ENCODE data around the gene KRTAP4-2. TPM values are rescaled to one million over a fixed set of nuclear protein-coding genes. Genes with fewer than 3 reads are reported as not detected.
"Not testable (repeated sequence)": the region's sequence is repeated elsewhere in the genome, so short reads cannot be mapped to it uniquely, and the experiment has no call there.

The KRTAP4-2 gene
- total RNA-seq (2014; rRNA removed; shearing (Covaris generic); ENCODE audit: low replicate concordance): not detected in 2 replicates

DNA sequence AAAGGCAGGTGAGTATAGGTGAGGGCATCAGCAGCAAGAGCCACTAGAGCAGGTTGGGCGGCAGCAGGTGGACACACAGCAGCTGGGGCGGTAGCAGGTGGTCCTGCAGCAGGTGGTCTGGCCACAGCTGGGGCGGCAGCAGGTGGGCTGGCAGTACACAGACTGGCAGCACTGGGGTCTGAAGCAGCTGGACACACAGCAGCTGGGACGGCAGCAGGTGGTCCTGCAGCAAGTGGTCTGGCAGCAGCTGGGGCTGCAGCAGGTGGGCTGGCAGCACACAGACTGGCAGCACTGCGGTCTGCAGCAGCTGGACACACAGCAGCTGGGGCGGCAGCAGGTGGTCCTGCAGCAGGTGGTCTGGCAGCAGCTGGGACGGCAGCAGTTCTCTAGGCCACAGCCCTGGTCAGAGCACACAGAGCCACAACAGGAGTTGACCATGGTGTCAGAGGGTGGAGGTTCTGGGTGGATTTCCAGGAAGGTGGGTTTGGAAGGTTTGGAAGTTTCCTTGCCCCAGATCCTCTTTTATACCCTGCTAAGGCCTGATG lies at the start of gene KRTAP4-2:
KRTAP4-2 (minus strand) TSS at position 495 of the 545 bp plus-strand sequence; CDS start at position 438, 57 bp downstream.
- no peaks in the 10 kb centered on the region for H4K20me1 ChIP-seq (ENCODE audit: insufficient read depth, low read depth, low read length)
- no peaks in the 10 kb centered on the region for H3K27me3 ChIP-seq (ENCODE audit: low read length)
- H3K36me3 ChIP-seq (ENCODE audit: insufficient read depth, low read length): no peaks in the 10 kb centered on the region
- H3K9me3 ChIP-seq (ENCODE audit: low read length): no peaks in the 10 kb centered on the region
- peaks cover 19% of the 10 kb centered on the region for H3K4me1 ChIP-seq (ENCODE audit: low read length)
- no peak within 1 kb of the TSS for H3K27ac ChIP-seq (ENCODE audit: low read length)
- no peak within 1 kb of the TSS for H3K4me2 ChIP-seq (ENCODE audit: low read depth, low read length, poor library complexity, severe bottlenecking)
- no peak within 1 kb of the TSS for H3K9ac ChIP-seq (ENCODE audit: low read length)
- DNase-seq: no peak
- H3K9me2 ChIP-seq (replicated peaks; ENCODE audit: insufficient read depth, low read length): no peaks in the 10 kb centered on the region
- no peaks in the 10 kb centered on the region for H3K79me2 ChIP-seq (ENCODE audit: low read length)
- no peak within 1 kb of the TSS for H2AFZ ChIP-seq (ENCODE audit: low read length)
- no peak within 1 kb of the TSS for H3K4me3 ChIP-seq (ENCODE audit: low read length)

DNA sequence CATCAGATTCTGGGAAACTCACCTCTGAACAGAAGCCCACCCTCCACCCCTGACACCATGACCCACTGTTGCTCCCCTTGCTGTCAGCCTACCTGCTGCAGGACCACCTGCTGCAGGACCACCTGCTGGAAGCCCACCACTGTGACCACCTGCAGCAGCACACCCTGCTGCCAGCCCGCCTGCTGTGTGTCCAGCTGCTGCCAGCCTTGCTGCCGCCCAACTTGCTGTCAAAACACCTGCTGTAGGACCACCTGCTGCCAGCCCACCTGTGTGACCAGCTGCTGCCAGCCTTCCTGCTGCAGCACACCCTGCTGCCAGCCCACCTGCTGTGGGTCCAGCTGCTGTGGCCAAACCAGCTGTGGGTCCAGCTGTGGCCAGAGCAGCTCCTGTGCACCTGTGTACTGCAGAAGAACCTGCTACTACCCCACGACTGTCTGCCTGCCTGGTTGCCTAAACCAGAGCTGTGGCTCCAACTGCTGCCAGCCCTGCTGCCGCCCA lies 48.6 kb upstream of the KRTAP4-2 start, which contains the start of gene KRTAP9-2:
KRTAP9-2 (plus strand) TSS at position 51 of the 498 bp plus-strand sequence; CDS start at position 58, 7 bp downstream.
- H4K20me1 ChIP-seq (ENCODE audit: insufficient read depth, low read depth, low read length); H3K79me2 ChIP-seq (ENCODE audit: low read length); H3K27ac ChIP-seq (ENCODE audit: low read length); DNase-seq; H3K9ac ChIP-seq (ENCODE audit: low read length); H2AFZ ChIP-seq (ENCODE audit: low read length); H3K36me3 ChIP-seq (ENCODE audit: insufficient read depth, low read length); H3K4me1 ChIP-seq (ENCODE audit: low read length); H3K4me3 ChIP-seq (ENCODE audit: low read length); H3K27me3 ChIP-seq (ENCODE audit: low read length); H3K9me3 ChIP-seq (ENCODE audit: low read length); H3K9me2 ChIP-seq (replicated peaks; ENCODE audit: insufficient read depth, low read length); H3K4me2 ChIP-seq (ENCODE audit: low read depth, low read length, poor library complexity, severe bottlenecking): not testable (repeated sequence)

- Histone ChIP-seq H3K4me2 (ENCODE audit: low read depth, low read length, poor library complexity, severe bottlenecking) (no peak overlapping the region), H3K36me3 (ENCODE audit: insufficient read depth, low read length) (no peaks in the 10 kb centered on the region), H3K9ac (ENCODE audit: low read length) (no peak overlapping the region), H3K27me3 (ENCODE audit: low read length) (no peaks in the 10 kb centered on the region), H3K4me3 (ENCODE audit: low read length) (no peak overlapping the region), H3K79me2 (ENCODE audit: low read length) (no peaks in the 10 kb centered on the region), H3K27ac (ENCODE audit: low read length) (no peak overlapping the region), H3K9me2 (replicated peaks; ENCODE audit: insufficient read depth, low read length) (no peaks in the 10 kb centered on the region), H3K4me1 (ENCODE audit: low read length) (no peaks in the 10 kb centered on the region), H3K9me3 (ENCODE audit: low read length) (no peaks in the 10 kb centered on the region), H2AFZ (ENCODE audit: low read length) (no peak overlapping the region), H4K20me1 (ENCODE audit: insufficient read depth, low read depth, low read length) (no peaks in the 10 kb centered on the region)
- no peak for DNase-seq
These were observed 48.0 kb upstream of the KRTAP4-2 start for GRCh38 chr17:41226051-41226450.

GRCh38 chr17:41223821-41224220 lies 45.8 kb upstream of the KRTAP4-2 start:
- Histone ChIP-seq H3K4me2 (ENCODE audit: low read depth, low read length, poor library complexity, severe bottlenecking) (no peak overlapping the region), H3K9ac (ENCODE audit: low read length) (no peak overlapping the region), H3K79me2 (ENCODE audit: low read length) (no peaks in the 10 kb centered on the region), H3K4me1 (ENCODE audit: low read length) (no peaks in the 10 kb centered on the region), H3K9me2 (replicated peaks; ENCODE audit: insufficient read depth, low read length) (no peaks in the 10 kb centered on the region), H3K27ac (ENCODE audit: low read length) (no peak overlapping the region), H3K36me3 (ENCODE audit: insufficient read depth, low read length) (no peaks in the 10 kb centered on the region), H3K27me3 (ENCODE audit: low read length) (no peaks in the 10 kb centered on the region), H2AFZ (ENCODE audit: low read length) (no peak overlapping the region), H4K20me1 (ENCODE audit: insufficient read depth, low read depth, low read length) (no peaks in the 10 kb centered on the region), H3K9me3 (ENCODE audit: low read length) (no peaks in the 10 kb centered on the region), H3K4me3 (ENCODE audit: low read length) (no peak overlapping the region)
- no peak for DNase-seq

GRCh38 chr17:41215681-41216080 lies 37.7 kb upstream of the KRTAP4-2 start:
- no peak overlapping the region for H2AFZ ChIP-seq (ENCODE audit: low read length)
- H3K4me2 ChIP-seq (ENCODE audit: low read depth, low read length, poor library complexity, severe bottlenecking): no peak overlapping the region
- H3K4me3 ChIP-seq (ENCODE audit: low read length): no peak overlapping the region
- H3K9me3 ChIP-seq (ENCODE audit: low read length): no peaks in the 10 kb centered on the region
- H3K27ac ChIP-seq (ENCODE audit: low read length): no peak overlapping the region
- no peaks in the 10 kb centered on the region for H3K4me1 ChIP-seq (ENCODE audit: low read length)
- DNase-seq: no peak
- no peaks in the 10 kb centered on the region for H3K27me3 ChIP-seq (ENCODE audit: low read length)
- no peaks in the 10 kb centered on the region for H3K9me2 ChIP-seq (replicated peaks; ENCODE audit: insufficient read depth, low read length)
- H3K36me3 ChIP-seq (ENCODE audit: insufficient read depth, low read length): no peaks in the 10 kb centered on the region
- no peaks in the 10 kb centered on the region for H3K79me2 ChIP-seq (ENCODE audit: low read length)
- H3K9ac ChIP-seq (ENCODE audit: low read length): no peak overlapping the region
- H4K20me1 ChIP-seq (ENCODE audit: insufficient read depth, low read depth, low read length): no peaks in the 10 kb centered on the region

GRCh38 chr17:41212524-41213169 lies 34.6 kb upstream of the KRTAP4-2 start:
- Histone ChIP-seq H4K20me1 (ENCODE audit: insufficient read depth, low read depth, low read length) (no peaks in the 10 kb centered on the region), H3K4me3 (ENCODE audit: low read length) (no peak overlapping the region), H3K4me2 (ENCODE audit: low read depth, low read length, poor library complexity, severe bottlenecking) (no peak overlapping the region), H3K9me3 (ENCODE audit: low read length) (no peaks in the 10 kb centered on the region), H3K4me1 (ENCODE audit: low read length) (no peaks in the 10 kb centered on the region), H3K9ac (ENCODE audit: low read length) (no peak overlapping the region), H3K36me3 (ENCODE audit: insufficient read depth, low read length) (no peaks in the 10 kb centered on the region), H3K27me3 (ENCODE audit: low read length) (no peaks in the 10 kb centered on the region), H3K9me2 (replicated peaks; ENCODE audit: insufficient read depth, low read length) (no peaks in the 10 kb centered on the region), H3K27ac (ENCODE audit: low read length) (no peak overlapping the region), H2AFZ (ENCODE audit: low read length) (no peak overlapping the region), H3K79me2 (ENCODE audit: low read length) (no peaks in the 10 kb centered on the region)
- no peak for DNase-seq

DNA sequence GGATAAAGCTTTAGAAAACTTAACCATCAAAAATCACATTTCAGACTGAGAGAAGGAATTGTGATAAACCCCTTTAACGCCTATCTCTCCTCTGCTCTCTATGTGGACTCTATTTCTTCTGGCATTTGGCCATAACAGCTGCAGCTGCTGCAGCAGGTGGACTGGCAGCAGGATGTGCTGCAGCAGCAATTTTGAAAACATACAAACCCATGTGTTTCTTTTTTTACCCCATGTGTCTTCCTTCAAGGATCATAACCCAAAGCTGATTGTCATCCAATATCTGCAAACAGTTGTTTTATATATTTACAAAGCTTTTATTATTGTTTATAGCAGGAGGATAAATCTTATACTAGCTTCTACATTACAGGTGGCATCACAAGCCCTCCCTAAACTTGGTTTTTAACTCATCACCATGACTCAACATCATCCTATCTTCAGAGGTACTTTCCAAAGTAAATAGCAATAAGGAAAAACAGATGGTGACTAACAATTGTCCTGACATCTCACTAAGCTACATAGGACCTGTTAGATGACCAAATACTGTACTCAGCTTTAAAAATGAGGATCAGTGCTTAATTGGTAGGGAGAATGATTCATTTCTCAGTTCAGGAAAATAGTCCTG lies 33.9 kb upstream of the KRTAP4-2 start:
- Histone ChIP-seq H3K4me2 (ENCODE audit: low read depth, low read length, poor library complexity, severe bottlenecking) (no peak overlapping the region), H3K36me3 (ENCODE audit: insufficient read depth, low read length) (no peaks in the 10 kb centered on the region), H3K4me3 (ENCODE audit: low read length) (no peak overlapping the region), H3K27me3 (ENCODE audit: low read length) (no peaks in the 10 kb centered on the region), H3K9me2 (replicated peaks; ENCODE audit: insufficient read depth, low read length) (no peaks in the 10 kb centered on the region), H3K4me1 (ENCODE audit: low read length) (no peaks in the 10 kb centered on the region), H4K20me1 (ENCODE audit: insufficient read depth, low read depth, low read length) (no peaks in the 10 kb centered on the region), H3K27ac (ENCODE audit: low read length) (no peak overlapping the region), H2AFZ (ENCODE audit: low read length) (no peak overlapping the region), H3K9me3 (ENCODE audit: low read length) (no peaks in the 10 kb centered on the region), H3K79me2 (ENCODE audit: low read length) (no peaks in the 10 kb centered on the region), H3K9ac (ENCODE audit: low read length) (no peak overlapping the region)
- no peak for DNase-seq

GRCh38 chr17:41199421-41200078 lies 21.5 kb upstream of the KRTAP4-2 start:
- no peaks in the 10 kb centered on the region for H3K79me2 ChIP-seq (ENCODE audit: low read length)
- no peaks in the 10 kb centered on the region for H3K9me3 ChIP-seq (ENCODE audit: low read length)
- DNase-seq: no peak
- no peak overlapping the region for H3K4me3 ChIP-seq (ENCODE audit: low read length)
- H2AFZ ChIP-seq (ENCODE audit: low read length): no peak overlapping the region
- H3K4me1 ChIP-seq (ENCODE audit: low read length): no peaks in the 10 kb centered on the region
- no peaks in the 10 kb centered on the region for H3K9me2 ChIP-seq (replicated peaks; ENCODE audit: insufficient read depth, low read length)
- H4K20me1 ChIP-seq (ENCODE audit: insufficient read depth, low read depth, low read length): no peaks in the 10 kb centered on the region
- H3K27me3 ChIP-seq (ENCODE audit: low read length): no peaks in the 10 kb centered on the region
- no peak overlapping the region for H3K9ac ChIP-seq (ENCODE audit: low read length)
- no peak overlapping the region for H3K4me2 ChIP-seq (ENCODE audit: low read depth, low read length, poor library complexity, severe bottlenecking)
- H3K27ac ChIP-seq (ENCODE audit: low read length): no peak overlapping the region
- H3K36me3 ChIP-seq (ENCODE audit: insufficient read depth, low read length): no peaks in the 10 kb centered on the region

All from Karpas-422 (cell line).